Glomerular endothelial cell (primary cell): ENCODE results near the gene C22orf15. TPM values are rescaled to one million over a fixed set of nuclear protein-coding genes. Genes with fewer than 3 reads are reported as not detected.

Source experiments
- DNase-seq: peaks from one replicate; pipeline ENCODE4 v3.0.0-alpha.2; 2011; ENCODE audit warnings: low read depth, low spot score; ENCODE audit errors: extremely low read depth
- total RNA-seq: library from RNA; depleted of rRNA; stranded (reverse); fragments of >200 nt; gene quantifications from 2 replicates; pipeline ENCODE4 v1.2.3, GENCODE V29; 2015

The C22orf15 gene
- total RNA-seq, 1 donor from 2014 or later, result 0.41 TPM

DNA sequence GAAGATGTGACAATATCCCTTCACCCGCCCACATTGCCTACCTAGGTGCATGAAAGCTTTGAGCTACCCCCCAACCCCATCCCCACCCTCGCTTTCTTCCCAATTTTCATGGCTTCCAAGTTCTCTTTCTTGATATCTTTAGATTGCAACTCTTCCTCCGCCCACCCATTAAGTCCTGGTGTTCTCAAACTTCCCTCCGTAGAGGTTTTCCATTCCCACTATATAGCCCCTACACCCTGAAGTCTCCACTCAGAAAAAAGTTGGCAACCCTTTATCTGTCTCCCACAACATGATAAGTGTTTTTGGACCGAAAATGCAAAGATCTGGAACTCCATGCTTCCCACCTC lies 12.4 kb upstream of the C22orf15 start:
- no peak for DNase-seq

DNA sequence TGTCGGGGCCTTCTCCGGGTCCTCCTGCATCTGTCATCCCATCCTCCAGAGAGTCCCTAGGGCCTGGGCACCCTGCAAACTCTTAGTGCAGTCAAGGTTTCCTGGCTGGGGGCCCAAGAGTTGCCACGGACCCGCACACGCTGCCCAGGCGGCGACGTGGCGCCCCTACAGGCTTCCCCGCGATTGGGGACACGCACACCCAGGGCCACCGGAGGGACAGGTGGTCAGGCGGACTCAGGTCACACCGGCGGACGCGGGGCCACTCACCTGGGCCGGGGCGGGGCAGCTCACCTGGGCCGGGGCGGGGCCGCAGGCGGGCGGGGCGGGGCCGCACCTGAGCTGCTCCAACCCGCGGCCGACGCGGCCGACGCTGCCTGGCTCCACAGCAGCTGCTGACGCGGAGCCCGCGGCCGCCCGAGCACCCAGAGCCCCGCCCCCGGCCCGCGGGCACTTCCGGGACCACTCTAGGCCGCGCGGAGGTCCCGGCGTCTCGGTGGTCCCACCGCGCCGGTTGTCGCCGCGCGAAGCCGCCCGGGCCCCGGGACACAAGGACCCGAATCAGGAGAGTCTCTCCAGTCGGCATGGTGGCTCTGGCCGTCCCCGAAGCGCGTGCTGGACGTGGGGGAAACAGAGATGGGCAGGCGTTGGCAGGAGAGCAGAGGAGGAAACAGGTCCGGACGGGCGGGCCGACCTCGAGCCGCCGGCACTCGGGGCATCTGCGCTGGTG lies 11.9 kb upstream of the C22orf15 start, which contains the start of gene ZNF70:
Gene ZNF70, minus strand, starts transcription at position 399 of the 727 bp plus-strand sequence. CDS start 5,972 bp downstream, outside the sequence.
- DNase-seq, result no peak

DNA sequence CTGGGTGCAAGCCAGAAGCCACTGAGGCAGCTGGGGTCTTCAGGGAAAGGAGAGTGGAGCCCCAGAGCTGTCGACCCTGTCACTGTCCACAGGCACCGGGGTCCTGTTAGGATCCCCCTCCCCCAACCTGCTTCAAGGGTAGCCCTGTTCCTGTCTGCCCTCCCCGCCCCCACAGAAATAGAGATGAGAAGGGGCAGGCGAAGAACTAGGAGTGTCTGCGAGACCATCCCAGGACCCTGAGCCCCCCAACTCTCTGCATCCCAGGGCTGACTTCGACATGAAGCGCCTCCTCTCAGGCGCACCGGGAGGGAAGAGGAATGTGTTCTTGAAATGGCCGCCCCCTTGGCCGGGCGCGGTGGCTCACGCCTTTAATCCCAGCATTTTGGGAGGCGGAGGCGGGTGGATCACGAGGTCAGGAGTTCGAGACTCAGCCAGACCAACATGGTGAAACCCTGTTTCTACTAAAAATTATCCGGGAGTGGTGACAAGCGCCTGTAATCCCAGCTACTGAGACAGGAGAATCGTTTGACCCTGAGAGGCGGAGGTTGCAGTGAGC lies 11.3 kb upstream of the C22orf15 start:
- DNase-seq, result no peak

DNA sequence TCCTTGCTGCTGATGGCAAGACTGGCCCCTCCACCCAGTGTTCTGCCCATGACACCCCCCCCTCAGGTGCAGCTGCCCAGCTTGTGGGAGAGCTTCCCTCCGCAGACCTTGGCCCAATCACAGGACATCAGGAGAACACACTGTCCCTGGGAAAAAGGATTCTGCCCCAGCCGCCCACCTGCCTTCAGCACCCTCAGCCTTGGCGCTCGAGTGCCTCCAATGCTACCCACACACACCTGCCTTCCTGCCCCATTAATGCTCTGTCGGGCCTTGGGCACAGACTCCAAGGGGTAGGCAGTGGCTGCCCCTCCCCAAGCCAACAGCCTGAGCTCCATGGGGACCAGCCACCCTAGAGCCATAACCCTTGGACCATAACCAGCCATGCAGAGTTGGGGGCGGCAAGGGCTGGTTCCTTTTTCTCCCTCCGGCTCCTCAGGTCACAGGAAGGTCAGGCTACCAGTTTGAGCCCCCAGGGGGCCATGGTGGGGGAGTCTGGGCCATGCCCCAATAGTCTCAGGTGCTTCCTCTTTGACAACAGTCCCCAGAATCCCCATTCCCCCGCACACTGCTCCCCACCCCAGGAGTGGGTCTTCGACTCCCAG lies 10.6 kb upstream of the C22orf15 start:
- no peak for DNase-seq

DNA sequence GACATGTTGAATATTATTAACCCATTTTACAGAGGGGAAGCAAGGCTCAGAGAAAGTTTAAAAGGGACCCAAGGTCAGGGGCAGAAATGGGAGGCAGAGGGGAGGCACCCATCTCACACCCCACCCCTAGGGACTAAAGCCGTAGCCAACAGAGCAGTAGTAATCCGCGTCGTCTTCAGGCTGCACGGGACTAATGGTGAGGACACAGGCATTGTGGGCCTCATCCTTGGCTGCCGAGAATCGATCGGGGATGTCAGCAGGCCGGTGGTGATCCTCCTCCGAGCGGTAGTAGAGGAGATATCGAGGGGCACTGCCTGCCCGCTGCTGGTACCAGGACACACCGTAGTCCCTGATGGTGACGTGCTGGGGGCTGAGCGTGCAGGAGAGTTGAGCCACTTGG lies 10.0 kb upstream of the C22orf15 start:
- no peak for DNase-seq

DNA sequence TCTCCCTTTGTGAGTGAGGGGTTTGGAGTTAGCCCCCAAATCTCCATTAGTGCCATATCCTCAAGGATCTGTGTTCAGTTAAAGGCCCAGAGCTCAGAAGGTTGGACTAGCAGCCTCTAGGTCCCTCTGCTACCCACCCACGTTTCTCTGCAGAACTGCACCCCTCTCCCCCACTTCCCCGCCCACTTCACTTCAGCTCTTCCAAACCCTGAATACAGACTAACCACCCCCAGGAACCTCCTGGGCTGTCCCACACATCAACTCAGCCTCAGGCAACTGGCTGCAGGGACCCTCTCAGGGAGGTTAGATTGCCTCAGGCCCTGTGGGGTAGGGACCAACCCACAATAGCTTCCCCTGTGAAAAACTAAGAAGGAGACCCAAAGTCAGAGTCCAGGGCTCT lies 9.4 kb upstream of the C22orf15 start:
- DNase-seq, result no peak

DNA sequence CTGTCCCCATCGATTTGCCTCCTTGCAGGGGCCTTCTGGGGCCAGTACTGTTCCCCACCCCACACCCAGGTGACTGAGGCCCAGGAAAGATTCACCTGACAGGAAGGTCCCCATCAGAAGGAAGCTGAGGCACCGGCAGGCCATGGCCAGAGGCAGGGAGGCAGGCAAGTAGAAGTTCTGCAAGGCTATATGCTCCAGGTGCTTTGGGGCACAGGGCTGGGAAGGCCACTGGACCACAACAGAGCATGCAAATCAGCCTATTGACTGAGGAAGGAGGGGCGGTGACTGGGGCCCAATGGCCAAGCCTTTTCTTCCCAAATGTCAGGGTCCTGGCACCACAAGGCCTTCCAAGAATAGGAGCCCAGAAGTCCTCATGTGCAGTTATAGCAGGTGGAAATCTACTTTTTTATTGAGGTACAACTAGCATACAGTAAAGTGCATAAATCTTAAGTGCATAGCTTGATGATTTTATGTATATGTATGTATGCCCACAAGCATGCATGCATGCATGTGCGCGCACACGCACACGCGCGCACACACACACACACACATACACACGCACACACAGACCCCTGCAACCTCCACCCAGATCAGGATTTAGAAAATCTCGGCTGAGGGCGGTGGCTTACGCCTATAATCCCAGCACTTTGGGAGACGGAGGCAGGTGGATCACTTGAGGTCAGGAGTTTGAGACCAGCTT lies 8.4 kb upstream of the C22orf15 start, which contains the start of gene VPREB3:
Gene VPREB3, minus strand, starts transcription at position 206 of the 700 bp plus-strand sequence. Its CDS starts 62 bp downstream, at position 144.
- no peak for DNase-seq

DNA sequence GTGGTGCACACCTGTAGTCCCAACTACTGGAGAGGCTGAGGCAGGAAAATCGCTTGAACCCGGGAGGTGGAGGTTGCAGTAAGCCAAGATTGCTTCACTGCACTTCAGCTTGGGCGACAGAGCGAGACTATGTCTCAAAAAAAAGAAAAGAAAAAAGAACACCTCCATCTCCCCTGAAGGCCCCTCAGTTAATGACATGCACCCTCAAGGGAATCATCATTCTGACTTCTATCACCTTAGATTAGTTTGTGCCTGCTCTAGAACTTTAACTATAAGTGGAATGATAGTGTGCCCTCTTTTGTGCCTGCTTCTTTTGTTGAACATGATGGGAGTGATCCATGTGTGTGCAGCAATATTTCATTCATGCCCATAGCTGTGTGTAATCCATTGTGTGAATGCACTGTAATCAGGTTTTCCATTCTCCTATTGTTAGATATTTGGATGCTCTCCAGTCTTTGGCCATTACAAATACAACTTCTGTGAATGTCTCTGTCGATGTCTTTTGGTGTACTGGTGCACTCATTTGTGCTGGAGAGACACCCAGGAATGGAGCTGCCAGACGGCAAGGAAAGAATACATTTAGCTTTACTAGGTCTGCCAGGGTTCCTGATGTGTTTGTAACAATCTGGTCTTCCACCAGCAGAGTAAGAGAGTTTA lies 7.7 kb upstream of the C22orf15 start:
- DNase-seq, result no peak

DNA sequence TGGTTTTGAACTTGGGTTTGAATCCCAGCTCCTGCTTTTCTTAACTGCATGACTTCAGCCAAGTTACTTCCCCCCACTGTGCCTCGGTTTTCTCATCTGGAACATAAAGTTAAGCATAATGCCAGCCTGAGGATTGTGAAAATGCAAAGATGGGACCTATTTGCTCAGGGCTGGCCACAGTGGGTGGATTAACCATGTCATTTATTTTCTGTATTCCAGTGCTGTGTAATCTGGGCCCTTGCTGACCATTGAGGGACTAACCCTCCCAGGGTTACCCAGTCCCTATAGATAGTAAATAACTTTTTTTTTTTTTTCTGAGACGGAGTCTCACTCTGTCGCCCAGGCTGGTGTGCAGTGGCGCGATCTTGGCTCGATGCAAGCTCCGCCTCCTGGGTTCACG lies 7.1 kb upstream of the C22orf15 start:
- DNase-seq, result no peak

DNA sequence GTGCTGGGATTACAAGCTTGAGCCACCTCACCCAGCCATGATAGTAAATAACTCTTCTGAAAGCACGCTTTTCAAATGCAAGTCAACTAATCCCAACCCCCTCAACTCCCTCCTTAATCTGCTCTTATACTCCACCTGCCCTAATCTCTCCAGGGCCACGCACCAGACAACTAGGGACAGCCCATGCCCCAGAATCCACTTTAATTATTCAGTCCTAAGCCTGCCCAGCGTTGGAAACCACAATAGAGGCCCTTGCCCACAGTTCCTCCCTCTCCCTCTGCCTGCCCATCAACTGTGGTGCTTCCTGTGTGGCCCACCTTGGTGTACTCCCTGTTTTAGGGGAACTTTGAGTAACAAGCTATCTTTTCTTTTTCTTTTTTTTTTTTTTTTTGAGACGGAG lies 5.9 kb upstream of the C22orf15 start:
- no peak for DNase-seq

DNA sequence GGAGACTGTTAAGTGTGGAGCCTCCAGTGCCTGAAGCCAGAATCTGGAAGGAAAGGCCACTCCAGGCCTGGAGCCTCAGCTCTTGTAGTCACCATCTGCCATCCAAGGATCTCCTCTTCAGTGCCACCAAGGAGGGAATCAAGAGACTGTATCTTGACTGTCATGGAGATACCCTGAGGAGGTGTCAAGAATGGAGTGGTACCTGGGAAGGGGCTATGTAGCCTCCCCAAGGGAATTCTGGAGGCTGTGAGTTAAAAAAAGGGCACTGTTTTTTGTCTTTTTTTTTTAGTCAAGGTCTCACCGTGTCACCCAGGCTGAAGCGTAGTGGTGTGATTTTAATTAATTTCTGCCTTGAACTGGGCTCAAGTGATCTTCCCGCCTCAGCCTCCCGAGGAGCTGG lies 3.2 kb upstream of the C22orf15 start:
- no peak for DNase-seq

DNA sequence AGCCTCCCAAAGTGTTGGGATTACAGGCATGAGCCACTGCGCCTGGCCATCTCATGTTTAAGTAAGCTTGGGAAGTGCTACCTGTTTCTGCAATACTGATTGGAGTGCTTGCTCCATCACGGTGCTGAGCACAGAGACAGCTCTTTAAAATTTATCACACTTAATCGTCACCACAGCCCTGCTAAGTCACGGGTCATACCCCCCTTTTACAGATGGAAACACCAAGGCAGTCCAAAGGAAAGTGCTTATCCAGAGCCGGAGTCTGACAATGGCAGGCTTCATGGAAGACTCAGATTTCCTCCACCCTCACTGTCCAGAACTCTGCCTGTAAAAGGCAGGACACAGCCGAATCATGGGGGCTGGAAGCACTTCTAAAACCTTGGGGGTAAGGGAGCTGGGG lies 2.7 kb upstream of the C22orf15 start:
- DNase-seq, result no peak

DNA sequence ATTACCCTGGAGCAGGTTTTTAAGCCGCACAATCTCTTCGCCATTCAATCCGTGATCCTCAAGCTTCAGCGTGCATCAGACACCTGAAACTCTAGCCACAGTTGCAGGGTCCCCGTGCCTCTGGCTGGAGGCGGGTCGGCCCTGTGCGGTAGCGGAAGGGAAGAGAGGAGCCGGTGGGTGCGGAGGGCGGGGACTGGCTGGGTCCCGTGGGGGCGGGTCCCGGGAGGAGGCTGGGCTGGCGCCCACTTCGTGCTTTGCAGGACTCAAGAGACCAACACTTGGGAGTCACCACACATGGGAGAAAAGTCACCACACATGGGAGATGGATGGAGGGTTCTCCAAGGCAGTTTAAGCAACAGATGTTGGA lies 772 bp downstream of the C22orf15 start:
- no peak for DNase-seq

DNA sequence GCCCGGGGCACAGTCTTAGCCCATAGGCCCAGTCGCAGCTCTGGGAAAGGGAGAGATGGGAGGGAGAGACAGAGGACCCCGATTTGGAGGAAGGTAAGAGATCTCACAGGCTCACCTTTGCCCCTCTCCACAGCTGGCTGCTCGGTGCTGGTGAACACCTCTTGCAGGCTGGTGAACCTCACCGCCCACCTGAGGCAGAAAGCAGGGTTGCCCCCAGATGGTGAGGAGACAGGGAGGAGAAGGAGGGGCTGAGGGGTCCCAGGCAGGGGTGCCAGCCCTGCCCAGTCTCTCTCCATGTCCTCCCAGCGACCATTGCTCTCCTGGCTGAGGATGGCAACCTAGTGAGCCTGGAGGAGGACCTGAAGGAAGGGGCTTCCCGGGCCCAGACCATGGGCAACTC lies 1.2 kb downstream of the C22orf15 start:
- DNase-seq, result no peak

DNA sequence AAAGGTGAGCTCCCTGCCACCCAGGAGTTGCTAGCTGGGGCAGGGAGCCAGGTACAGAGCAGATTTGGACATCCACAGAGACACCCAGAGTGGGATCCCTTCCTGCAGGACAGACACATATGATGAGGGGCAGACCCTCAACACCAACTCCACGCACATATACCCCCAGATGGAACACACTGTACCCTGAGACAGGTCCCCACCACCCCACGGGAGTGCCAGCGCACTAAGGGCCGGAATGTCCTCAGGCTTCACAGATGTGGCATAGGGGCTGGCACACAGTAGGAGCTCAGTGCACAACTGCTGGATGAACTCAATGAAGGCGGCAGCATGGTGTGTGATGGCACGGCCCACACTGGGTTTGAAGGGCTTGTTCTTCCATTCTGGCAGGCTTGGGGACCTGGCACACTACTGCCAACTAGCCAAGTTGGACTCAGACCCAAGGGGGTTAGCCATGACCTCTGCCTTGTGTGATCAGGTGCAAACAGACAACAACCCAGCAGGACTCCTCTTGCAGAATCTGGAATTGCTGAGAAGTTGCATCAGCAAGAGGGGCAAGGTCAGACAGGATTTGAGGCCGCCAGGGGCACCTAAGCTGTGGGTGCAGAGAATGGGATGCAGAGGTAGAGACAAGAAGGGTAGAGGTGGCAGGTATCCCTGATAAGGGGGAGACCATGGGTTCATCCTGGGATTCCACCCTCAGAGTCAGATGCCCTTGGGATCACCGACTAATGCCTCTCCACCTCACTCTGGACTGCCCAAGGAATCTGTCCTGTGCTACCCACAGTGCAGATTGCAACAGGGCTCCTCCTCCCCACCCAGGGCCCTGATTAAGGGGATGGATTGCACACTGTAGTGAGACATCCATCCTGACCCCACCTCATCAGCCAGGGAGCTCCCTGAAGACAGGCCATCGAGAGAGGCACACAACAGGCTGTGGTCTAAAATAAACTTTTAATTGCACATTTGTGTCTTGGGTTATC lies 2.4 kb downstream of the C22orf15 start:
- DNase-seq, result no peak

DNA sequence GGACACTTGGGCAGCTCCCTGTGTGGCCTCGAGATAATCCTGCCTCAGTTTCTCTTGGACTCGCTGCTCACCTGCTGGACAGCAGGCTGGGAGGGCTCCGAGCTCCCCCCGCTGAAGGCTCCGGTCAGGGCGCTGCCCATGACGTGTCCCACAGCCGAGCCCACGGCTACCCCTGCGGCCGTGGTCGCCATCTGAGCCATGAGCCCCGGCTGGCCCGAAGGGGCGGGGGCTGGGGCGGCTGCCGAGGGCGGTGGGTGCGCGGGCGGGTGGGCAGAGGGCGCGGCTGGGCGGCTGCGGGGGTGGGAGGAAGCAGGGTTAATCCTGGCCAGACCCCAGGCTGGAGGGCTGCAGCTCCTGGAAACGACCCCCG lies 4.5 kb downstream of the C22orf15 start:
- DNase-seq, result no peak

DNA sequence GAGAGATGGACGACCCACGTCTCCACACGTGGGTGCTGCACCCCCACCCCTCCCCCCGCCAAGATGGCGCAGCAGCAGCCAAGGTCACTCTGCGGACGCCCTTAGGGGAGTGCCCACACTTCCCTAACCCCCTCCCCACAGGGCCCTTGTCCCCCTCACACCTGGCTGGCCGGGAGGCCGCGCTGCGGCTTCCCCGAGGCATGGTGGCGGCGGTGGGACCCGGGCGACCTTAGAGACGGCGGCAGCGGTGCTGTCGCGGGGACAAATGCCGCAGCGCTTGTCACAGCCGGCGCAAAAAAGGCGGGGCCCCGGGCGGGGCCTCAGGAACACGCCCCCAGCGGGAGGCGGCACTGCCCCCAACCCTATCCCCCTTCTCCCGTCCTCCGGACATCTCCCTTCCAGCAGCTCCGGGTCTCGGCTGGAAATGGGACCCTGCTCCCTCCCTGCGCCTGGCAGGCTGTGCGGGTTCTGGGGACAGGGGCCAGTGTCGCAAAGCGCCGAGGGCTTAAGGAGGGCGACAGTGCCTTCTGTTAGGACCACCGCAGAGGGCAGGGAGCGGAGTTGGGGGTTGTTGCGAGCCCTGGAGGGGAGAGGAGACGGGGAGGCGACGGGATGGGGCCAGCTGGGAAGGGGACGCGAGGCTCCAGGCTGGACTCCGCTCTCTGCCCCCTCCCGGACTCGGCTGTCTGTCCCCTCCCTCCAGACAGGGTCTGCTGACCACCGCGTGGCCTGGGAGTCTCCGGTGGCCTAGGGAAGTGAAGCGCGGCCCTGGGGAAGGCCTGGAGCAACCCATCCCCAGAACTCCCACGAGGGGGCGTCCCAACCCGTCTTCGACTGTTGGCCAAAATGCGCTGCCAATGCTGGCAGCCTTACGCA lies 5.1 kb downstream of the C22orf15 start, which contains the start of gene CHCHD10:
Gene CHCHD10, minus strand, starts transcription at position 300 of the 876 bp plus-strand sequence. Its CDS starts 98 bp downstream, at position 202.
- no peak for DNase-seq

DNA sequence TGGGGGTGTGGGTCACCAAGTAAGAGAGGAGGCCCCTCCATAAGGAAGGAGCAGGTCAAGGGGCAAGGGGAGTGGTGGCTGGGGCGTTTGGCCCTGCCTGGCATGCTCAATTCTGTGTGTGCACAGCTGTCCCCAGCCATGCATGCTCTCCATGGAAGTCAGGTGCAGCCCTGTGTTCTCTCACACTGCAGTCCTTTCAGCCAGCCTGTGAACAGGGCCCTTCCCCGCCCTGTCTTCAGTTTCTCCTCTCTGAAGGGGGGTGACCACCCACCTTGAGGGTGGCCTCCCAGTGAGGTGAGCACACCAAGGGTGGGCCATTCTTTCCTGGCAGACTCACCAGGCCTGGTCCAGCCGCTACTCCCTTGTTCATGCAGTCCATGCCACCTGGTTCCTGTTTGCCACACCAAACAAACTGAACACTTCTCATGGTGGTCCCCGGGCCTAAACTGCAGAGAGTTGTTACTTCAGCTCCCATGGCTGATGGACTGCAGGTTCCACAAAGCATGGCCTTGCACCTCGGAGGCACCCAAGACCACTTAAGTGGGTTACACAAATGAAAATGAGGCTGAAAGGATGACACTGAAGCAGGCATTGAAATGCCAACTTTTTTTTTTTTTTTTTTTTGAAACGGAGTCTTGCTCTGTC lies 6.7 kb downstream of the C22orf15 start:
- DNase-seq, result no peak

DNA sequence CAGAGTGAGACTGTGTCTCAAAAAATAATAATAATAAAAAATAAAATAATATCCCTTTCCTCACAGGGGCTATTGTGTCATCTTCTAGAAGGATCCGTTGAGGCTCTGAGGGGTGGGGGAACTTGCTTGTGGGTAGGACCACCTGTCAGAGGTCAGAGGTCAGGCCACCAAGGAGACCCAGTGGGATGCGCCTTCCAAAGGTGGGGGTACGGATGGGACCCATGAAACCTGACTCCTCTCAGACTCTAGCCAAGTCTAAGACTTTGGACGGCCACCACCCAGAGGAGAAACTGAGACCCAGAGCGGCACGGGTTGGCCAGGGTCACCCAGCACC lies 9.5 kb downstream of the C22orf15 start:
- no peak for DNase-seq
